GM23338 (cell line): Measurements from ENCODE around the gene EQTN. TPM values are rescaled to one million over a fixed set of nuclear protein-coding genes. Genes with fewer than 3 reads are reported as not detected.

Source experiments
- ATAC-seq: fragments of 200-7000 bp; cut with Tn5 transposase; 3 replicates; pipeline ENCODE4 v1.9.1; 2020
- DNase-seq: peaks from one replicate; pipeline ENCODE4 v3.0.0-alpha.2; 2015; ENCODE audit warnings: low spot score
- H2AFZ ChIP-seq: fragments of 200-600 bp; sonication (generic); 2 replicates; pipeline ENCODE4 v1.8.0; 2016; ENCODE audit warnings: antibody characterized with exemption, mild to moderate bottlenecking, moderate library complexity
- H3F3A ChIP-seq: fragments of 200-600 bp; sonication (generic); replicated peaks from 2 replicates; pipeline ENCODE4 v1.8.0; 2017; ENCODE audit warnings: antibody characterized with exemption, mixed run types, low read depth
- H3K27ac ChIP-seq: fragments of 200-600 bp; sonication (generic); 2 replicates; pipeline ENCODE4 v1.6.1; 2016; ENCODE audit warnings: low read depth
- H3K27me3 ChIP-seq: fragments of 200-600 bp; sonication (generic); 2 replicates; pipeline ENCODE4 v1.8.0; 2016; ENCODE audit warnings: mild to moderate bottlenecking, mixed run types, moderate library complexity; ENCODE audit not compliant: insufficient read depth
- H3K36me3 ChIP-seq: fragments of 200-600 bp; sonication (generic); 2 replicates; pipeline ENCODE4 v1.8.0; 2016; ENCODE audit warnings: mild to moderate bottlenecking; ENCODE audit not compliant: insufficient read depth
- H3K4me1 ChIP-seq: fragments of 200-600 bp; sonication (generic); 2 replicates; pipeline ENCODE4 v1.8.0; 2016; ENCODE audit warnings: mild to moderate bottlenecking, moderate library complexity; ENCODE audit not compliant: insufficient read depth
- H3K4me2 ChIP-seq: fragments of 200-600 bp; sonication (generic); 2 replicates; pipeline ENCODE4 v1.7.1; 2017; ENCODE audit warnings: mixed run types
- H3K4me3 ChIP-seq: fragments of 200-600 bp; sonication (generic); 2 replicates; pipeline ENCODE4 v1.6.1; 2016; ENCODE audit warnings: mixed run types
- H3K79me2 ChIP-seq: fragments of 200-600 bp; sonication (generic); replicated peaks from 2 replicates; pipeline ENCODE4 v1.8.0; 2017; ENCODE audit warnings: mild to moderate bottlenecking; ENCODE audit not compliant: insufficient read depth
- H3K9me2 ChIP-seq: fragments of 200-600 bp; sonication (generic); 2 replicates; pipeline ENCODE4 v1.8.0; 2017; ENCODE audit not compliant: insufficient read depth
- H4K20me1 ChIP-seq: fragments of 200-600 bp; sonication (generic); replicated peaks from 2 replicates; pipeline ENCODE4 v1.8.0; 2017; ENCODE audit warnings: mild to moderate bottlenecking; ENCODE audit not compliant: insufficient read depth
- H3K27ac Mint-ChIP-seq: 2 replicates; pipeline ENCODE4 v1.8.0; 2020; ENCODE audit warnings: inconsistent platforms, mild to moderate bottlenecking, moderate library complexity, mixed read lengths
- H3K27me3 Mint-ChIP-seq: 3 replicates; pipeline ENCODE4 v1.8.0; 2022; ENCODE audit warnings: low read depth, mild to moderate bottlenecking, moderate library complexity, mixed read lengths, inconsistent platforms; ENCODE audit not compliant: insufficient read depth, poor library complexity
- H3K36me3 Mint-ChIP-seq: 3 replicates; pipeline ENCODE4 v1.8.0; 2021; ENCODE audit warnings: low read depth, mild to moderate bottlenecking, inconsistent platforms, moderate library complexity, mixed read lengths
- H3K4me1 Mint-ChIP-seq: 3 replicates; pipeline ENCODE4 v1.8.0; 2020; ENCODE audit warnings: mild to moderate bottlenecking, inconsistent platforms, mixed read lengths
- H3K4me3 Mint-ChIP-seq: 3 replicates; pipeline ENCODE4 v1.8.0; 2021; ENCODE audit warnings: moderate library complexity, mild to moderate bottlenecking, inconsistent platforms, mixed read lengths
- H3K9me3 Mint-ChIP-seq: 3 replicates; pipeline ENCODE4 v1.8.0; 2020; ENCODE audit warnings: moderate library complexity, mild to moderate bottlenecking, inconsistent platforms, mixed read lengths
- EZH2 ChIP-seq: fragments of 200-600 bp; sonication (generic); IDR thresholded peaks from one replicate; pipeline ENCODE4 v1.8.0; 2017; ENCODE audit warnings: antibody characterized with exemption, mild to moderate bottlenecking, low read depth; ENCODE audit not compliant: unreplicated experiment
- EZH2phosphoT487 ChIP-seq: fragments of 200-600 bp; sonication (generic); IDR thresholded peaks from one replicate; pipeline ENCODE4 v1.8.1; 2018; ENCODE audit warnings: antibody characterized with exemption; ENCODE audit not compliant: unreplicated experiment
- JUNB ChIP-seq: IDR thresholded peaks from one replicate; pipeline ENCODE4 v1.6.1; 2016; ENCODE audit warnings: antibody characterized with exemption; ENCODE audit not compliant: unreplicated experiment
- POLR2AphosphoS5 ChIP-seq: IDR thresholded peaks from 2 replicates; pipeline ENCODE4 v1.6.1; 2016; ENCODE audit warnings: antibody characterized with exemption, low read depth
- STAT1 ChIP-seq: IDR thresholded peaks from one replicate; pipeline ENCODE4 v1.6.1; 2016; ENCODE audit warnings: antibody characterized with exemption; ENCODE audit not compliant: unreplicated experiment
- ZNF114 ChIP-seq: fragments of 250-450 bp; sonication (Bioruptor Pico); IDR thresholded peaks from 2 replicates; pipeline ENCODE4 v1.5.0; 2020; ENCODE audit warnings: mild to moderate bottlenecking, moderate library complexity
- ZNF331 ChIP-seq: fragments of 250-450 bp; sonication (Bioruptor Pico); IDR thresholded peaks from 2 replicates; pipeline ENCODE4 v1.5.0; 2020; ENCODE audit warnings: low read depth, mild to moderate bottlenecking, moderate library complexity
- polyA plus RNA-seq: library from polyadenylated mRNA; unstranded; fragments of >200 nt; fragmentation: Nextera tagmentation; extraction: Ambion mirVana; gene quantifications from 2 replicates; pipeline ENCODE4 v1.2.1, GENCODE V29; 2016
- total RNA-seq: library from RNA; depleted of rRNA; stranded (reverse); fragments of >200 nt; shearing (Covaris generic); gene quantifications from 2 replicates; pipeline ENCODE4 v1.2.3, GENCODE V29; 2014
- TF ChIP-seq, protein P1 (sequence below), 2 experiments: fragments of 200-600 bp in 1 of 2; sonication (generic) in 1 of 2; conservative IDR thresholded peaks; 2 replicates each; pipeline versions ENCODE4 v1.5.1 to v1.6.1; 2016 to 2017; ENCODE audit warnings: antibody characterized with exemption in 2 of 2, low read depth in 2 of 2, mild to moderate bottlenecking in 2 of 2, moderate library complexity in 1 of 2
- TF ChIP-seq, protein P2 (sequence below): IDR thresholded peaks from 2 replicates; pipeline ENCODE4 v1.6.1; 2016; ENCODE audit warnings: antibody characterized with exemption
- TF ChIP-seq, protein P3 (sequence below): IDR thresholded peaks from one replicate; pipeline ENCODE4 v1.6.1; 2018; ENCODE audit warnings: antibody characterized with exemption; ENCODE audit not compliant: unreplicated experiment

The EQTN gene
- total and polyA plus RNA-seq, 2 experiments from 2014 or later: 0.24 TPM; not detected in 1

GRCh38 chr9:27278374-27278773, 18.6 kb downstream of the EQTN start:
- Mint-ChIP-seq H3K36me3 (no peaks in the 10 kb centered on the region), H3K4me3 (no peak overlapping the region), H3K4me1 (peaks cover 21% of the 10 kb centered on the region), H3K27me3 (no peaks in the 10 kb centered on the region), H3K9me3 (no peaks in the 10 kb centered on the region), H3K27ac (no peak overlapping the region)
- H2AFZ ChIP-seq: no peak overlapping the region
- TF ChIP-seq ZNF114 (CRISPR knock-in tag): no peak
- no peaks in the 10 kb centered on the region for H3F3A ChIP-seq
- no peak overlapping the region for H3K27ac ChIP-seq
- H3K36me3 ChIP-seq: no peaks in the 10 kb centered on the region
- no peak overlapping the region for H3K4me2 ChIP-seq
- no peaks in the 10 kb centered on the region for H4K20me1 ChIP-seq
- no peak for DNase-seq
- H3K79me2 ChIP-seq: no peaks in the 10 kb centered on the region
- ATAC-seq: no peak
- 0 out of 2 replicates have a peak, but pooled peaks cover 3% of the 10 kb centered on the region for H3K9me2 ChIP-seq
- H3K27me3 ChIP-seq: no peaks in the 10 kb centered on the region
- H3K4me1 ChIP-seq: no peaks in the 10 kb centered on the region
- no peak overlapping the region for H3K4me3 ChIP-seq

- Histone ChIP-seq H3K36me3 (no peaks in the 10 kb centered on the region), H2AFZ (no peak overlapping the region), H3K27me3 (no peaks in the 10 kb centered on the region), H3K4me1 (no peaks in the 10 kb centered on the region), H3F3A (no peaks in the 10 kb centered on the region), H3K79me2 (no peaks in the 10 kb centered on the region), H3K4me3 (no peak overlapping the region), H4K20me1 (no peaks in the 10 kb centered on the region), H3K9me2 (no peaks in the 10 kb centered on the region), H3K4me2 (no peak overlapping the region), H3K27ac (no peak overlapping the region)
- ATAC-seq (peak; percentile 52), DNase-seq (peak; percentile 81)
- Mint-ChIP-seq H3K4me1 (peaks cover 20% of the 10 kb centered on the region), H3K27ac (no peak overlapping the region), H3K4me3 (no peak overlapping the region), H3K9me3 (no peaks in the 10 kb centered on the region), H3K27me3 (no peaks in the 10 kb centered on the region), H3K36me3 (no peaks in the 10 kb centered on the region)
- TF ChIP-seq EZH2phosphoT487: no peak
- TF ChIP-seq, protein P1, sequence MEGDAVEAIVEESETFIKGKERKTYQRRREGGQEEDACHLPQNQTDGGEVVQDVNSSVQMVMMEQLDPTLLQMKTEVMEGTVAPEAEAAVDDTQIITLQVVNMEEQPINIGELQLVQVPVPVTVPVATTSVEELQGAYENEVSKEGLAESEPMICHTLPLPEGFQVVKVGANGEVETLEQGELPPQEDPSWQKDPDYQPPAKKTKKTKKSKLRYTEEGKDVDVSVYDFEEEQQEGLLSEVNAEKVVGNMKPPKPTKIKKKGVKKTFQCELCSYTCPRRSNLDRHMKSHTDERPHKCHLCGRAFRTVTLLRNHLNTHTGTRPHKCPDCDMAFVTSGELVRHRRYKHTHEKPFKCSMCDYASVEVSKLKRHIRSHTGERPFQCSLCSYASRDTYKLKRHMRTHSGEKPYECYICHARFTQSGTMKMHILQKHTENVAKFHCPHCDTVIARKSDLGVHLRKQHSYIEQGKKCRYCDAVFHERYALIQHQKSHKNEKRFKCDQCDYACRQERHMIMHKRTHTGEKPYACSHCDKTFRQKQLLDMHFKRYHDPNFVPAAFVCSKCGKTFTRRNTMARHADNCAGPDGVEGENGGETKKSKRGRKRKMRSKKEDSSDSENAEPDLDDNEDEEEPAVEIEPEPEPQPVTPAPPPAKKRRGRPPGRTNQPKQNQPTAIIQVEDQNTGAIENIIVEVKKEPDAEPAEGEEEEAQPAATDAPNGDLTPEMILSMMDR (conservative IDR thresholded peaks at IDR 0.05; ENCODE audit: low read depth in 2 of 2): peak; percentile 76 to 90
These were observed 20.5 kb downstream of the EQTN start for GRCh38 chr9:27276193-27277030.

DNA sequence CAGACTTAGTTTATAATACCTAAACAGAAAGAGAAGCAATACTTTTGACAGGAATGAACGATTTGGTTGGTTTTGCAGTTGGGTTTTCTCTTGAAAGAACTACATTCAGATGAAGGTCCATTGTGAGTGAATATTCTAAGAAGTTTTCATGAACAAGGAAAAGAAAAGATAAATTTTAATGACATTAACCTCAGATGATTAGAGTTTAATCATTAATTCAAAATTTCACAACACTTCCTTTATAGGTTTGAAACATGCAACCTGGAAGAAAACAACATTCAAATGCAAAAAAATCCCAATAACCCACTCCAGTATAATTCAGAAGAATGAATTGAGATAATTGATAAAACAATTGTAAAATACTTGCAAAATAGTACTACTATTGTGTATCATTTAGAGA, 23.8 kb downstream of the EQTN start:
- Histone ChIP-seq H3K79me2 (no peaks in the 10 kb centered on the region), H3K4me1 (no peaks in the 10 kb centered on the region), H3F3A (no peaks in the 10 kb centered on the region), H3K4me3 (no peak overlapping the region), H3K4me2 (no peak overlapping the region), H3K9me2 (no peaks in the 10 kb centered on the region), H3K36me3 (no peaks in the 10 kb centered on the region), H4K20me1 (no peaks in the 10 kb centered on the region), H3K27ac (no peak overlapping the region), H3K27me3 (no peaks in the 10 kb centered on the region), H2AFZ (no peak overlapping the region)
- no peak for DNase-seq
- no peaks in the 10 kb centered on the region for H3K9me3 Mint-ChIP-seq
- no peak for ATAC-seq
- peaks cover 5% of the 10 kb centered on the region; the same call in 1 of the 3 replicates for H3K4me1 Mint-ChIP-seq
- no peak overlapping the region for H3K27ac Mint-ChIP-seq
- no peak overlapping the region for H3K4me3 Mint-ChIP-seq
- H3K36me3 Mint-ChIP-seq: no peaks in the 10 kb centered on the region
- H3K27me3 Mint-ChIP-seq: no peaks in the 10 kb centered on the region
- no peak for TF ChIP-seq JUNB
- no peak for TF ChIP-seq STAT1
- TF ChIP-seq, protein P2, sequence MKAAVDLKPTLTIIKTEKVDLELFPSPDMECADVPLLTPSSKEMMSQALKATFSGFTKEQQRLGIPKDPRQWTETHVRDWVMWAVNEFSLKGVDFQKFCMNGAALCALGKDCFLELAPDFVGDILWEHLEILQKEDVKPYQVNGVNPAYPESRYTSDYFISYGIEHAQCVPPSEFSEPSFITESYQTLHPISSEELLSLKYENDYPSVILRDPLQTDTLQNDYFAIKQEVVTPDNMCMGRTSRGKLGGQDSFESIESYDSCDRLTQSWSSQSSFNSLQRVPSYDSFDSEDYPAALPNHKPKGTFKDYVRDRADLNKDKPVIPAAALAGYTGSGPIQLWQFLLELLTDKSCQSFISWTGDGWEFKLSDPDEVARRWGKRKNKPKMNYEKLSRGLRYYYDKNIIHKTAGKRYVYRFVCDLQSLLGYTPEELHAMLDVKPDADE: no peak
- no peak for TF ChIP-seq ZNF331 (CRISPR knock-in tag)
- no peak for TF ChIP-seq POLR2AphosphoS5
- no peak for TF ChIP-seq EZH2
- TF ChIP-seq, protein P3, sequence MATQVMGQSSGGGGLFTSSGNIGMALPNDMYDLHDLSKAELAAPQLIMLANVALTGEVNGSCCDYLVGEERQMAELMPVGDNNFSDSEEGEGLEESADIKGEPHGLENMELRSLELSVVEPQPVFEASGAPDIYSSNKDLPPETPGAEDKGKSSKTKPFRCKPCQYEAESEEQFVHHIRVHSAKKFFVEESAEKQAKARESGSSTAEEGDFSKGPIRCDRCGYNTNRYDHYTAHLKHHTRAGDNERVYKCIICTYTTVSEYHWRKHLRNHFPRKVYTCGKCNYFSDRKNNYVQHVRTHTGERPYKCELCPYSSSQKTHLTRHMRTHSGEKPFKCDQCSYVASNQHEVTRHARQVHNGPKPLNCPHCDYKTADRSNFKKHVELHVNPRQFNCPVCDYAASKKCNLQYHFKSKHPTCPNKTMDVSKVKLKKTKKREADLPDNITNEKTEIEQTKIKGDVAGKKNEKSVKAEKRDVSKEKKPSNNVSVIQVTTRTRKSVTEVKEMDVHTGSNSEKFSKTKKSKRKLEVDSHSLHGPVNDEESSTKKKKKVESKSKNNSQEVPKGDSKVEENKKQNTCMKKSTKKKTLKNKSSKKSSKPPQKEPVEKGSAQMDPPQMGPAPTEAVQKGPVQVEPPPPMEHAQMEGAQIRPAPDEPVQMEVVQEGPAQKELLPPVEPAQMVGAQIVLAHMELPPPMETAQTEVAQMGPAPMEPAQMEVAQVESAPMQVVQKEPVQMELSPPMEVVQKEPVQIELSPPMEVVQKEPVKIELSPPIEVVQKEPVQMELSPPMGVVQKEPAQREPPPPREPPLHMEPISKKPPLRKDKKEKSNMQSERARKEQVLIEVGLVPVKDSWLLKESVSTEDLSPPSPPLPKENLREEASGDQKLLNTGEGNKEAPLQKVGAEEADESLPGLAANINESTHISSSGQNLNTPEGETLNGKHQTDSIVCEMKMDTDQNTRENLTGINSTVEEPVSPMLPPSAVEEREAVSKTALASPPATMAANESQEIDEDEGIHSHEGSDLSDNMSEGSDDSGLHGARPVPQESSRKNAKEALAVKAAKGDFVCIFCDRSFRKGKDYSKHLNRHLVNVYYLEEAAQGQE: no peak
- TF ChIP-seq, protein P1 (conservative IDR thresholded peaks at IDR 0.05; ENCODE audit: low read depth in 2 of 2): no peak
